Left ventricle myocardium inferior (tissue), 1 donor: ENCODE results near the gene ADARB1. TPM values are rescaled to one million over a fixed set of nuclear protein-coding genes. Genes with fewer than 3 reads are reported as not detected.
"Not testable (repeated sequence)": the region's sequence is repeated elsewhere in the genome, so short reads cannot be mapped to it uniquely, and the experiment has no call there.

Experiments
- DNase-seq: peaks from one replicate; pipeline ENCODE4 v3.0.0-alpha.2; 2020
- H3K27ac ChIP-seq: fragments of 200-600 bp; replicated peaks from 2 replicates; pipeline ENCODE4 v1.8.0; 2021
- H3K27me3 ChIP-seq: fragments of 200-600 bp; 2 replicates; pipeline ENCODE4 v1.8.0; 2021; ENCODE audit warnings: low read depth
- H3K36me3 ChIP-seq: fragments of 200-600 bp; 2 replicates; pipeline ENCODE4 v1.8.0; 2021
- H3K4me1 ChIP-seq: fragments of 200-600 bp; 2 replicates; pipeline ENCODE4 v1.8.0; 2021
- H3K4me3 ChIP-seq: fragments of 200-600 bp; 2 replicates; pipeline ENCODE4 v1.8.0; 2021; ENCODE audit warnings: mild to moderate bottlenecking, moderate library complexity
- H3K9me3 ChIP-seq: fragments of 200-600 bp; replicated peaks from 2 replicates; pipeline ENCODE4 v1.8.0; 2021
- intact Hi-C: fragments of 100-400 bp; cut with micrococcal nuclease; formaldehyde crosslinking; loops from one replicate; pipeline ENCODE4 v1.11.0; 2022
- total RNA-seq: library from RNA; stranded (reverse); fragmentation: NEBNext Ultra II Directional; extraction: Animal tissue kit (Norgen Biotek cat#: 25700); gene quantifications from one replicate; pipeline ENCODE4 v1.2.1, GENCODE V29; 2021
- TF ChIP-seq, protein P1 (sequence below): fragments of 200-600 bp; IDR thresholded peaks from 2 replicates; pipeline ENCODE4 v1.8.0; 2021; ENCODE audit warnings: antibody characterized with exemption, mild to moderate bottlenecking, borderline replicate concordance
- donor health status: DM: no; HTN: yes; CAD: no; lungs with severe emphysema.

The ADARB1 gene
- total RNA-seq, 1 donor from 2014 or later, result 15.5 TPM

DNA sequence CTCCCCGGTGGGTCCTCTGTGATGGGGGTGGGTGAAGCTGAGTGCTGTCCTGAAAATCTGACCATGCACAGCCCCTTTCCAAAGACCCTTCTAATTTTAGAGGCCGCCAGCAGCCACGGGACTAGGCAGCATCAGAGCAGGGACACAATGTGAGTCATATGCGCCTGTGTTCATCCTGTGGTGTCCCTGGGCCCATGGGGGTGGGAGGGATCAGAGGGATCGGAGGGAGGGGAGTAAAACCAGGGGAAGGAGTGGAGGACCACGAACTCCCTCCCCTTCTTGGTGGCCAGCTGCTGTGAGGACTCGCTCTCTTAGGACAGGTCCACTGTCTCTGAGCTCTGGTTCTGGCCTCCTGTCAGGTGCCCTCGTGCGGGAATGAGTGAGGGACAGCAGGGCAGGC lies 61.5 kb downstream of the ADARB1 start:
- Histone ChIP-seq H3K27ac (no peak overlapping the region), H3K9me3 (no peaks in the 10 kb centered on the region), H3K36me3 (no peaks in the 10 kb centered on the region), H3K4me1 (peaks cover 50% of the 10 kb centered on the region), H3K27me3 (no peaks in the 10 kb centered on the region), H3K4me3 (no peak overlapping the region)
- intact Hi-C loops, result loop anchor here (5.0 kb wide), 1 partner anchor 189 kb away; no protein-coding TSS in a partner anchor
- TF ChIP-seq, protein P1, sequence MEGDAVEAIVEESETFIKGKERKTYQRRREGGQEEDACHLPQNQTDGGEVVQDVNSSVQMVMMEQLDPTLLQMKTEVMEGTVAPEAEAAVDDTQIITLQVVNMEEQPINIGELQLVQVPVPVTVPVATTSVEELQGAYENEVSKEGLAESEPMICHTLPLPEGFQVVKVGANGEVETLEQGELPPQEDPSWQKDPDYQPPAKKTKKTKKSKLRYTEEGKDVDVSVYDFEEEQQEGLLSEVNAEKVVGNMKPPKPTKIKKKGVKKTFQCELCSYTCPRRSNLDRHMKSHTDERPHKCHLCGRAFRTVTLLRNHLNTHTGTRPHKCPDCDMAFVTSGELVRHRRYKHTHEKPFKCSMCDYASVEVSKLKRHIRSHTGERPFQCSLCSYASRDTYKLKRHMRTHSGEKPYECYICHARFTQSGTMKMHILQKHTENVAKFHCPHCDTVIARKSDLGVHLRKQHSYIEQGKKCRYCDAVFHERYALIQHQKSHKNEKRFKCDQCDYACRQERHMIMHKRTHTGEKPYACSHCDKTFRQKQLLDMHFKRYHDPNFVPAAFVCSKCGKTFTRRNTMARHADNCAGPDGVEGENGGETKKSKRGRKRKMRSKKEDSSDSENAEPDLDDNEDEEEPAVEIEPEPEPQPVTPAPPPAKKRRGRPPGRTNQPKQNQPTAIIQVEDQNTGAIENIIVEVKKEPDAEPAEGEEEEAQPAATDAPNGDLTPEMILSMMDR, result no peak
- DNase-seq, result no peak

DNA sequence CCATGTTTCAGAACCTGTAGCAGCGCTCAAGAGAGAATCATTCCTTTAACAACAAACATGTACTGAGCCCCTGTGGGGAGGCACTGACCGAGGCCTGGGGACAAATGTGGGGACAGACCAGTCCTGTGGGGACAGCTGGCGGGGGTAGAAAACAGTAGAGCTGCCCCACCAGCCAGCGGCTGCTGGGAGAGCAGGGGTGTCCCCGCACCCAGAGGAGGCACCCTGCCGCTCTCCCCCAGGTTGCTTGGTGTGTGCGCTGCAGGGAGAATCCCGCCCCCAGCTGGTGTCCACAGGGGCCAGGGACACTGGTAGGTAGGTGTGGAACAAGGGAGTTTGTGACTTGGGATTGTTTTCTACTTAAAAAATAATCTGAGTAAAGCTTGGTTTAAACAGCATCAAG lies 62.1 kb downstream of the ADARB1 start:
- no peaks in the 10 kb centered on the region for H3K36me3 ChIP-seq
- H3K27me3 ChIP-seq, result no peaks in the 10 kb centered on the region
- TF ChIP-seq, protein P1, result no peak
- DNase-seq, result no peak
- no peak overlapping the region for H3K27ac ChIP-seq
- H3K4me1 ChIP-seq, result peaks cover 44% of the 10 kb centered on the region
- no peak overlapping the region for H3K4me3 ChIP-seq
- intact Hi-C loops, result loop anchor here (5.0 kb wide), 1 partner anchor 189 kb away; no protein-coding TSS in a partner anchor
- H3K9me3 ChIP-seq, result no peaks in the 10 kb centered on the region

DNA sequence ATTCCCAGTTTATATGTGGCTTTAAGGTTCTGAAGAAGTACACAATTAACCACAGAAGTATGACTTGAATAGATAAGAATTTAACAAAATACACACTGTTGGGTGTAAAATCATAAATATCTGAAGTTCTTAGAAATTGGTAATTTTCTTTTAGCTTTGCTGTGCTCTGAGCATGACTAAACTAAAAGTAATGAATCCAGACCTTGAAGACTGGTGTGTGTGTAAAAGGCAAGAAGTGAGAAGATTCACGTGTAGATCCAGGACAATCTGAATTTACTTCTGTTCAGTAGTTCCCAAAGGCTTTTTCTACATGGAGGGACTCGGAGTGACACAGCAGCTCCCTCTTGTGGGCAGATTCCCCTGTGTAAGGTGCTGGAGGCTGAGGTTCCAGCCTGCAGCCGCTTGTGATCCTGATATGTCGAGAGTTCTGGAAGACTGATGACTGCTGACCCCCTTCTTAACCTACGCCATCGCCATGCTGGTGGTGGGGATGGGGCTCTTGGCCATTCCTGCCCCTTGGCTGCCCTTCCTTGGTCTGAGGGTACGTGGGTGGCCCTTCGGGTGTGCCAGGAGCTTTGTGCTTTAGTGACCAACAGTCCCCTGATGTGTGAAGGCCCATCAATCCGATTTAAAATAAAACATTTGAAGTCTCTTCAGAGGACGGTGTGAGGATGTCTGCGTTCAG lies 62.7 kb downstream of the ADARB1 start:
- peaks cover 45% of the 10 kb centered on the region for H3K4me1 ChIP-seq
- no peak overlapping the region for H3K4me3 ChIP-seq
- no peaks in the 10 kb centered on the region for H3K9me3 ChIP-seq
- TF ChIP-seq, protein P1, result peak; percentile 93
- no peak overlapping the region for H3K27ac ChIP-seq
- H3K27me3 ChIP-seq, result no peaks in the 10 kb centered on the region
- H3K36me3 ChIP-seq, result no peaks in the 10 kb centered on the region
- peak; percentile 84 for DNase-seq
- intact Hi-C loops, result loop anchor here (5.0 kb wide), 1 partner anchor 190 kb away; no protein-coding TSS in a partner anchor

DNA sequence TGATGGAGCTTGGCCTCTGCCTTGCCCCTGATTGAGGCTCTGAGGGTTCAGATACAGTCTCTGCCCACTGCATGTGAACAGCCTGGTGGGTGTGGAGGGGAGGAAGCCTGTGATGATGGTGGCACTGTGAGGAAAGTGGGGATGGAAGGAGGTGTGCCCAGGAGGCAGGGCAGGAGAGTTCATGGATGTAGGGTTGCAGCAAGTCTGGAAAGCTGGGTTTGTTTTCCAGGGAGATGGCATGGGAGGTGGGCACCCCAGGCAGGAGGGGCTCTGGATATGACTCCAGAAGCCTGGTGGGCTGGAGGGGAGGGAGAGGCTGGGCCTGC lies 63.2 kb downstream of the ADARB1 start:
- Histone ChIP-seq H3K9me3 (no peaks in the 10 kb centered on the region), H3K4me1 (peaks cover 45% of the 10 kb centered on the region), H3K27ac (no peak overlapping the region), H3K36me3 (no peaks in the 10 kb centered on the region), H3K27me3 (no peaks in the 10 kb centered on the region), H3K4me3 (no peak overlapping the region)
- DNase-seq, result no peak
- intact Hi-C loops, result loop anchor here (5.0 kb wide), 1 partner anchor 190 kb away; no protein-coding TSS in a partner anchor
- TF ChIP-seq, protein P1, result no peak

GRCh38 chr21:45138199-45139002 lies 64.0 kb downstream of the ADARB1 start:
- intact Hi-C loops, result loop anchor here (5.0 kb wide), 1 partner anchor 191 kb away; no protein-coding TSS in a partner anchor
- Histone ChIP-seq H3K36me3 (no peaks in the 10 kb centered on the region), H3K9me3 (no peaks in the 10 kb centered on the region), H3K27ac (no peak overlapping the region), H3K27me3 (no peaks in the 10 kb centered on the region), H3K4me1 (peaks cover 41% of the 10 kb centered on the region), H3K4me3 (no peak overlapping the region)
- DNase-seq, result peak; percentile 59
- TF ChIP-seq, protein P1, result peak; percentile 81

- DNase-seq, H3K27ac ChIP-seq, H3K4me3 ChIP-seq, H3K36me3 ChIP-seq, H3K27me3 ChIP-seq, H3K9me3 ChIP-seq: not testable (repeated sequence)
- intact Hi-C loops, result loop anchor here (5.0 kb wide), 1 partner anchor 192 kb away; no protein-coding TSS in a partner anchor
- peaks cover 40% of the 10 kb centered on the region for H3K4me1 ChIP-seq
These were observed 64.6 kb downstream of the ADARB1 start for GRCh38 chr21:45139003-45139360.
